Endothelial cell of umbilical vein (primary cell): ENCODE data around the gene CENPB. TPM values are rescaled to one million over a fixed set of nuclear protein-coding genes. Genes with fewer than 3 reads are reported as not detected.

Experiments used
- BruUV-seq: library from RNA; stranded (reverse); fragments of 400-500 nt; replicated peaks from 2 replicates; lab custom pipeline; 2021; lab: Mats Ljungman, UMichigan
- CTCF ChIA-PET: fragments of 300-600, 350-600 bp; sonication (Branson Sonifier 250); formaldehyde crosslinking; loops from one replicate; lab custom pipeline; 2021; ENCODE audit warnings: antibody characterized with exemption, inconsistent platforms; lab: Charles Lee
- POLR2A ChIA-PET: fragments of 300-600, 350-600 bp; sonication (Branson Sonifier 250); formaldehyde crosslinking; loops from one replicate; lab custom pipeline; 2021; ENCODE audit warnings: antibody characterized with exemption, inconsistent platforms; lab: Charles Lee
- DNase-seq: peaks from one replicate; pipeline ENCODE4 v3.0.0-alpha.2; 2011; ENCODE audit warnings: low read depth, low spot score
- FAIRE-seq: peaks from 2 replicates; lab custom pipeline; 2011; peaks lifted over from hg19 to GRCh38; lab: Jason Lieb, UNC
- H2AFZ ChIP-seq: 2 replicates; pipeline ENCODE4 v1.6.0; 2012; ENCODE audit warnings: low read depth, low read length, control low read depth, inconsistent platforms
- H3K27ac ChIP-seq: 2 replicates; pipeline ENCODE4 v1.5.1; 2011; ENCODE audit warnings: low read depth, mild to moderate bottlenecking, control low read depth, low read length, moderate library complexity; ENCODE audit not compliant: insufficient read depth
- H3K27me3 ChIP-seq, 2 experiments: 2 replicates each; pipeline versions ENCODE4 v1.6.0 to v1.6.1; 2011; ENCODE audit warnings: low read length in 2 of 2, mixed read lengths in 1 of 2; ENCODE audit not compliant: control insufficient read depth in 2 of 2, insufficient read depth in 2 of 2
- H3K36me3 ChIP-seq, 2 experiments: 2 replicates in 1 of 2; 3 replicates in 1 of 2; pipeline ENCODE4 v1.5.1; 2011; ENCODE audit warnings: low read length in 2 of 2, mild to moderate bottlenecking in 1 of 2, moderate library complexity in 1 of 2; ENCODE audit not compliant: control insufficient read depth in 2 of 2, insufficient read depth in 2 of 2; ENCODE audit errors: extremely low read depth in 1 of 2
- H3K4me1 ChIP-seq: 3 replicates; pipeline ENCODE4 v1.5.1; 2011; ENCODE audit warnings: mild to moderate bottlenecking, low read length; ENCODE audit not compliant: control insufficient read depth, insufficient read depth; ENCODE audit errors: extremely low read depth
- H3K4me2 ChIP-seq: 2 replicates; pipeline ENCODE4 v1.6.1; 2011; ENCODE audit warnings: low read length, control low read depth, mixed read lengths; ENCODE audit not compliant: insufficient read depth
- H3K4me3 ChIP-seq, 3 experiments: fragments of 200-600 bp in 1 of 3; sonication (generic), shearing (Covaris generic) in 1 of 3; replicated peaks in 1 of 3; 2 replicates each; pipeline ENCODE4 v1.5.1; 2011 to 2016; ENCODE audit warnings: control low read depth in 3 of 3, low read length in 3 of 3, mild to moderate bottlenecking in 2 of 3, inconsistent platforms in 1 of 3, low read depth in 1 of 3, moderate library complexity in 1 of 3; ENCODE audit not compliant: insufficient read depth in 1 of 3
- H3K79me2 ChIP-seq: 2 replicates; pipeline ENCODE4 v1.6.0; 2012; ENCODE audit warnings: low read length, inconsistent platforms; ENCODE audit not compliant: control insufficient read depth, insufficient read depth
- H3K9ac ChIP-seq: replicated peaks from 2 replicates; pipeline ENCODE3; 2011; ENCODE audit warnings: low read length, control low read depth; ENCODE audit not compliant: insufficient read depth; ENCODE audit errors: extremely low read depth
- H3K9me1 ChIP-seq: replicated peaks from 3 replicates; pipeline ENCODE4 v1.6.0; 2011; ENCODE audit warnings: mild to moderate bottlenecking, low read length; ENCODE audit not compliant: control insufficient read depth, insufficient read depth; ENCODE audit errors: extremely low read depth
- H3K9me3 ChIP-seq: replicated peaks from 2 replicates; pipeline ENCODE4 v1.5.1; 2012; ENCODE audit warnings: low read length, inconsistent platforms; ENCODE audit not compliant: control insufficient read depth, insufficient read depth
- H4K20me1 ChIP-seq: replicated peaks from 2 replicates; pipeline ENCODE3; 2011; ENCODE audit warnings: mild to moderate bottlenecking, low read length; ENCODE audit not compliant: control insufficient read depth, insufficient read depth; ENCODE audit errors: extremely low read depth
- CTCF ChIP-seq, 2 donors: IDR thresholded peaks; 1 replicate in 1 of 2; 2 replicates in 1 of 2; pipeline ENCODE4 v1.5.1; 2011; ENCODE audit warnings: low read length in 2 of 2, mild to moderate bottlenecking in 2 of 2, moderate library complexity in 2 of 2, control low read depth in 1 of 2, inconsistent platforms in 1 of 2, low read depth in 1 of 2; ENCODE audit not compliant: insufficient read depth in 1 of 2; ENCODE audit errors: extremely low read depth in 1 of 2
- EZH2 ChIP-seq: IDR thresholded peaks from 2 replicates; pipeline ENCODE4 v1.6.1; 2012; ENCODE audit warnings: borderline replicate concordance, low read depth, mild to moderate bottlenecking, moderate library complexity, low read length, inconsistent platforms; ENCODE audit not compliant: severe bottlenecking
- FOS ChIP-seq: IDR thresholded peaks from 2 replicates; pipeline ENCODE4 v1.6.1; 2011; ENCODE audit warnings: mild to moderate bottlenecking, low read length, moderate library complexity, borderline replicate concordance; ENCODE audit not compliant: insufficient read depth
- GATA2 ChIP-seq: IDR thresholded peaks from 2 replicates; pipeline ENCODE4 v1.7.0; 2011; ENCODE audit warnings: low read depth, mild to moderate bottlenecking, moderate library complexity, mixed read lengths, low read length; ENCODE audit not compliant: insufficient read length, insufficient read depth
- JUN ChIP-seq: IDR thresholded peaks from 2 replicates; pipeline ENCODE4 v1.6.1; 2011; ENCODE audit warnings: borderline replicate concordance, low read depth; ENCODE audit not compliant: insufficient read length, insufficient read depth
- MAX ChIP-seq: IDR thresholded peaks from 2 replicates; pipeline ENCODE4 v1.6.1; 2011; ENCODE audit not compliant: insufficient read depth, insufficient read length
- MYC ChIP-seq: IDR thresholded peaks from one replicate; pipeline ENCODE4 v1.6.1; 2011; ENCODE audit warnings: mild to moderate bottlenecking, low read depth, low read length
- POLR2A ChIP-seq: IDR thresholded peaks from 2 replicates; pipeline ENCODE4 v1.6.1; 2012; ENCODE audit warnings: low read depth, mild to moderate bottlenecking, control low read depth, low read length
- POLR2AphosphoS5 ChIP-seq: IDR thresholded peaks from 2 replicates; pipeline ENCODE4 v1.6.1; 2012; ENCODE audit warnings: low read depth, mild to moderate bottlenecking, control low read depth, low read length, moderate library complexity; ENCODE audit not compliant: insufficient read depth
- dilution Hi-C: fragments of 300-500 bp; cut with MboI; formaldehyde crosslinking; loops from one replicate; pipeline ENCODE4 v1.15.0; 2019; ENCODE audit warnings: low sequenced_read_pairs; ENCODE audit not compliant: extremely low pct_ligation_motif_present
- intact Hi-C: fragments of 100-400 bp; cut with micrococcal nuclease; formaldehyde crosslinking; loops from one replicate; pipeline ENCODE4 v1.10.0; 2022
- polyA plus RNA-seq, 4 experiments: library from polyadenylated mRNA; depleted of rRNA in 3 of 4; stranded (reverse) in 3 of 4; unstranded in 1 of 4; fragments of >200 nt; gene quantifications; 2 replicates each; pipeline versions ENCODE4 v1.2.1 to v1.2.3, GENCODE V29; 2011 to 2012; ENCODE audit warnings: missing spikeins in 1 of 4
- total RNA-seq: library from RNA; stranded (reverse); gene quantifications from 2 replicates; pipeline ENCODE4 v1.2.3, GENCODE V29; 2021

The CENPB gene
- total and polyA plus RNA-seq, 2 donors (not counting 3 experiments of a cell fraction or from before 2014, with no cell fraction given): 30.4 to 90.3 TPM

GRCh38 chr20:3811467-3812258, 25.1 kb upstream of the CENPB start:
- FAIRE-seq: peak; percentile 91
- no peaks in the 10 kb centered on the region for H4K20me1 ChIP-seq
- H3K9me3 ChIP-seq: no peaks in the 10 kb centered on the region
- peak overlapping the region; percentile 79 for H3K4me2 ChIP-seq
- ChIA-PET POLR2A (no interaction called here), CTCF (interaction anchor here (1.0 to 2.8 kb wide), 5 partner anchors 9 to 43 kb away, joined by 3 to 12 read pairs (median 3); partner anchors contain the start of genes AP5S1, CDC25B and CENPB)
- no peaks in the 10 kb centered on the region for H3K9me1 ChIP-seq
- no peaks in the 10 kb centered on the region for H3K79me2 ChIP-seq
- TF ChIP-seq CTCF (IDR thresholded peaks at IDR 0.05; ENCODE audit: extremely low read depth in 1 of 2, insufficient read depth in 1 of 2, low read depth in 1 of 2, low read length in 2 of 2): no peak
- no peak for TF ChIP-seq EZH2
- peak; percentile 50 for TF ChIP-seq POLR2A
- TF ChIP-seq GATA2: no peak
- peak; percentile 49 for TF ChIP-seq JUN
- peak; percentile 97 for TF ChIP-seq POLR2AphosphoS5
- peak; percentile 97 for TF ChIP-seq MYC
- peak; percentile 95 for TF ChIP-seq FOS
- TF ChIP-seq MAX: peak; percentile 95
- peak overlapping the region; percentile 68 for H3K27ac ChIP-seq
- dilution Hi-C loops (no loop called here), intact Hi-C loops (loop anchor here (1.0 kb wide), 1 partner anchor 9 kb away; the partner anchor contains the start of gene AP5S1)
- no peaks in the 10 kb centered on the region for H3K36me3 ChIP-seq
- peak overlapping the region; percentile 49 for H3K9ac ChIP-seq
- H3K4me1 ChIP-seq: peaks cover 31% of the 10 kb centered on the region
- TSS peak; percentile 37 for BruUV-seq
- H3K4me3 ChIP-seq: peak overlapping the region in 2 of 3 experiments; percentile 10 to 42
- H2AFZ ChIP-seq: peak overlapping the region; percentile 27
- H3K27me3 ChIP-seq: no peaks in the 10 kb centered on the region
- peak; percentile 97 for DNase-seq
